SH-SY5Y (cell line): ENCODE data around the gene MEIKIN.

ENCODE experiments used
- GATA2 ChIP-seq: IDR thresholded peaks from 2 replicates; pipeline ENCODE4 v1.6.1; 2011; ENCODE audit warnings: mild to moderate bottlenecking, low read depth, low read length
- GATA3 ChIP-seq: IDR thresholded peaks from 2 replicates; pipeline ENCODE4 v1.6.1; 2011; ENCODE audit warnings: low read depth, mild to moderate bottlenecking, low read length, moderate library complexity

GRCh38 chr5:131944702-131945550 is 537 bp downstream of the MEIKIN start:
- TF ChIP-seq GATA3 (no peak), GATA2 (no peak)
